Measurements from ENCODE around the gene NOL8. TPM values are rescaled to one million over a fixed set of nuclear protein-coding genes. Genes with fewer than 3 reads are reported as not detected.

The NOL8 gene
- total RNA-seq, 4 donors from 2014 or later, result 38.4 to 46.3 (median 44.7) TPM

GRCh38 chr9:92265154-92265553 lies 60.0 kb downstream of the NOL8 start:
- no peak for TF ChIP-seq CTCF (IDR thresholded peaks at IDR 0.05; ENCODE audit: low read depth)

GRCh38 chr9:92263131-92263530 lies 62.0 kb downstream of the NOL8 start:
- no peak for TF ChIP-seq CTCF (IDR thresholded peaks at IDR 0.05; ENCODE audit: low read depth)

- no peak for TF ChIP-seq CTCF (IDR thresholded peaks at IDR 0.05; ENCODE audit: low read depth)
Measured at GRCh38 chr9:92257327-92257726, 67.8 kb downstream of the NOL8 start.

- no peak for TF ChIP-seq CTCF (IDR thresholded peaks at IDR 0.05; ENCODE audit: low read depth)
Measured at GRCh38 chr9:92254381-92255337, 70.5 kb downstream of the NOL8 start.

GRCh38 chr9:92253656-92254055 lies 71.5 kb downstream of the NOL8 start:
- TF ChIP-seq CTCF (IDR thresholded peaks at IDR 0.05; ENCODE audit: low read depth), result no peak

GRCh38 chr9:92247981-92248380 lies 77.2 kb downstream of the NOL8 start:
- TF ChIP-seq CTCF (IDR thresholded peaks at IDR 0.05; ENCODE audit: low read depth), result no peak

Small RNA genes within 50 kb of the gene (small RNA-seq; reads per million reads assigned to genes)
- not detected for gene MIR3651
- 3.4 reads per million, percentile 64 among the genes with 10 or more reads in this experiment for gene SNORA84

Other genes with a start within 250 kb of the NOL8 start
- gene SPTLC1, start 209.9 kb downstream of the NOL8 start, total RNA-seq, result 100 to 1,000 TPM in 1 of 4 donors, 10 to 100 TPM in 3; 72.9 to 102 (median 89.7) TPM
- gene IARS1, start 31.7 kb downstream of the NOL8 start, total RNA-seq, result 100 to 1,000 TPM in 1 of 4 donors, 10 to 100 TPM in 3; 55.9 to 105 (median 61.2) TPM
- 1 to 10 TPM in 3 of 4 donors, under 1 TPM in 1; 0.98 to 7.9 (median 5.4) TPM for gene CENPP, start 603 bp upstream of the NOL8 start, total RNA-seq
- gene OGN, start 79.2 kb upstream of the NOL8 start, total RNA-seq, result 10 to 100 TPM in 2 of 4 donors, 1 to 10 TPM in 2; 1.3 to 25.8 (median 13.3) TPM
- 10 to 100 TPM in 3 of 4 donors, 1 to 10 TPM in 1; 5.1 to 35.0 (median 23.0) TPM for gene OMD, start 99.1 kb upstream of the NOL8 start, total RNA-seq
- gene ASPN, start 157.2 kb upstream of the NOL8 start, total RNA-seq, result 10 to 100 TPM in 2 of 4 donors, 1 to 10 TPM in 2; 6.6 to 18.4 (median 9.8) TPM
- 100 to 1,000 TPM in 1 of 4 donors, 10 to 100 TPM in 3; 57.8 to 131 (median 71.2) TPM for gene ECM2, start 210.6 kb upstream of the NOL8 start, total RNA-seq